HG02885 (cell line): ENCODE measurements around the gene GAL3ST3.
A peak's percentile ranks its signal among the peaks of the same experiment; 100 is the strongest.
"Not testable (repeated sequence)": the region's sequence is repeated elsewhere in the genome, so short reads cannot be mapped to it uniquely, and the experiment has no call there.

ENCODE experiments used
- ATAC-seq: cut with Tn5 transposase; IDR thresholded peaks from one replicate; pipeline ENCODE4 v1.9.1; 2021; ENCODE audit warnings: mild to moderate bottlenecking; ENCODE audit not compliant: unreplicated experiment, poor library complexity

The GAL3ST3 gene

GRCh38 chr11:66045177-66045639 lies 3.8 kb downstream of the GAL3ST3 start:
- ATAC-seq, result no peak

- ATAC-seq, result no peak
Observed at GRCh38 chr11:66044757-66045156, 4.2 kb downstream of the GAL3ST3 start.

DNA sequence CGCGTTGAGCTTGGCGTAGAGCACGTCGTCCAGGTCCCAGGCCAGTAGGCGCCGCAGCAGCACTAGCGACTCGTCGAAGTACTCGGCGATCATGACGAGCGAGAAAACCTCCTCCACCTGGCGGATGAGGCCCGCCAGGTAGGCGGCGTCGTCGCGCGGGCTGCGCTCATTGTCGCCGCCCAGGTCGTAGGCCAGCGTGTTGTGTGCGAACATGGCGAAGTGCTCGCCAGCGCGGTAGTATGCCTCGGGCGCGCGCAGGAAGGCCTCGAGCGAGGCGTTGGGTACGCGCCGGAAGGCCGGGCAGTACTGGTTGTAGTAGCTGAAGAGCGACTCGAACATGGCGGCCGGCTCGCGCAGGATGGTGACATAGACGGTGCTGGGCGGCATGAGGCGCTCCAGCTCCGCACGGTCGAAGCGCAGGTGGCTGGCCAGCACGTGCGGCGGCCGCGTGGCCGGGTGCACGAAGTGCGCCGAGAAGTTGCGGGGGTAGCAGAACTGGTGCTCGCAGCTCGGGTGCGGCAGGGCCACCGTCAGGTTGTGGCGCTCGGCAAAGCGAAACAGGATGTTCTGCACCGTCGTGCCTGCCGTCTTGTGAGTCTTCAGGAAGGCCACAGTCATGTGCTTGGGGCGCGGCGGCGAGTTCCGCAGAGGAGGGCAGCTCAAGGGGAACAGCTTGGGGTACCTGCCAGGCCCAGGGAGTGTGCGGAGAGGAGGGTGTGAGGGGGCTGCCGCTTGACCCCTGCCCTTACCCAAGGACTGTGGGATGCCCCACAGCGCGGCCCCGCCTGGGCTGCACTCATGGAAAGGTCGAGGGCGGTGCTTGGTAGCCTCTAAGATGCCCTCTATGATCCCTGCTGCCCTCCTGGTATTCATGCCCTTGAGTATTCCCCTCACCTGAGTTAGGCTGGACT lies 5.7 kb downstream of the GAL3ST3 start:
- no peak for ATAC-seq

DNA sequence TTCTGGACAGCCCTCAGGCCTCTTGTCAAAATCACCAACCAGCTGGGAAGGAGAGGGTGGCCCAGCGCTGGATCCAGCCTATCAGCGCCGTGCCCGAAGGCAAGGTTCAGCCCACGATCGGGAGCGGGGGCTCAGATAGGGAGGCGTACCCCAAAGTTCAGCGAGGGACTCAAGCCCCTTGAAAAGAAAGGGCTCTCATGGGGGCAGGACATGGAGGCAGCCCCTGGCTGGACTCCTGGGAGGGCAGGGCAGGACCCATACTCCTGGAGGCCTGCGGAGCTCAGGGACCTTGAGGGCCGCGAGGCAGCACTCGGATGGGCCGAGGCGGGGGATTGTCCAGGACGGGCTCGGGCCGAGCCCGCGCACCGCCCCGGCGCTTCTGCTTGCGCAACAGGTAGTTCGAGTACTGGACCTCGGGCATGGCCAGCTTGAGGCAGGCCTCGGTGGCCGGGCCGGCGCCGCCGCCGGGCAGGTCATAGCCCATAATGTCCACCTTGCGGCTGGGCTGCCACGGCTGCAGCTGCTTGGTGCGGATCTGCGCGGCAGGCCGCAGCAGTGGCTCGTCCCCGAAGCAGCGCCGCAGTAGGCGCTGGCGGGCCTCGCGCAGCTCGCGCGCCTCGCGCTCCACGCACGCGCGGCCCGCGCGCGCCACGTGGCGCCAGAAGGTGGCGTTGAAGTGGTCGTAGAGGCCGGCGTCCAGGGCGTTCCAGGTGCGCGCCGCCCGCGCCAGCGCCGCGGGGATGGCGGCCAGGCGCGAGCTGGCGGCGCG lies 6.5 kb downstream of the GAL3ST3 start:
- no peak for ATAC-seq

- ATAC-seq, result no peak
Observed at GRCh38 chr11:66039765-66040164, 9.2 kb downstream of the GAL3ST3 start.

- ATAC-seq, result no peak
Observed at GRCh38 chr11:66037327-66037726, 11.6 kb downstream of the GAL3ST3 start.

DNA sequence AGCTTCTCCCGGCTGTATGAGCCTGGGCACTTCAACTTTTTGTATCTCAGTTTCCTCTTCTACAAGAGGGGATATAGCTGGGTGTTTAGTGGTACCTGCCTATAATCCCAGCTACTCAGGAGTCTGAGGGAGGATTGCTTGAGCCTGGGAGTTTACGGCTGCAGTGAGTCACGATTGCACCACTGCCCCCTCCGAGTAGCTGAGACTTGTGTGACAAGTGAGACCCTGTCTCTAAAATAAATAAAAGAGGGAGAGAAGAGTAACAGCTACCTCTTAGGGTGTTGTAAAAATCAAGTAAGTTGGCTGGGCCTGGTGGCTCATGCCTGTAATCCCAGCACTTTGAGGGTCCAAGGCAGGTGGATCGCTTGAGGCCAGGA lies 12.6 kb downstream of the GAL3ST3 start:
- ATAC-seq, result no peak

- ATAC-seq, result no peak
Observed at GRCh38 chr11:66035653-66036333, 13.2 kb downstream of the GAL3ST3 start.

DNA sequence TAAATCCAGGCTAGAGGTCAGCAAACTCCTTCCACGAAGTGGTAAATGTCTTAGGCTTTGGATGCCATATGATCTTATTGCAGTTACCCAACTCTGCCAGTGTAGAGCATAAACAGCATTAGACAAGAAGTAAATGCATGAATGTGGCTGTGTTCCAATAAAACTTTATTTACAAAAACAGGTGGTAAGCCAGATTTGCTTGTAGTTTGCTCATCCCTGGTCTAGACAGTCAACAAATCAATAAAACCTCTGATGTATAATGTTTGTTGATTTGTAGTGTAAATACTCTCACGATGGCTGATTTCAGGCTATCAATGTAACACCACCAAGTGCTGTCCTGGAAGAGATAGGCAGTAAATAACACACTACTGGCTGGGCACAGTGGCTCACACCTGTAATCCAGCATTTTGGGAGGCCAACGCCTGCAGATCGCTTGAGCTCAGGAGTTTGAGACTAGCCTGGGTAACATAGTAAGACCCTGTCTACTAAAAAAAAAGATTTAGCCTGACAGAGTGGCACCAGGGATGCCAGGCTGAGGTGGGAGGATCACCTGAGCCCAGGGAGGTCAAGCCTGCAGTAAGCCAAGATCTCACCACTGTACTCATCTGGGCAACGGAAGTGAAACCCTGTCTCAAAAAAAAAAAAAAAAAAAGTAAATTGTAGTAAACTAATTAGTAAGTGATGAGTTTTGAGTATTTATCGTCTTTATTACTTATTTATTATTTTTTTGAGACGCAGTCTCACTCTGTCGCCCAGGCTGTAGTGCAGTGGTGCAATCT lies 15.8 kb downstream of the GAL3ST3 start:
- no peak for ATAC-seq

DNA sequence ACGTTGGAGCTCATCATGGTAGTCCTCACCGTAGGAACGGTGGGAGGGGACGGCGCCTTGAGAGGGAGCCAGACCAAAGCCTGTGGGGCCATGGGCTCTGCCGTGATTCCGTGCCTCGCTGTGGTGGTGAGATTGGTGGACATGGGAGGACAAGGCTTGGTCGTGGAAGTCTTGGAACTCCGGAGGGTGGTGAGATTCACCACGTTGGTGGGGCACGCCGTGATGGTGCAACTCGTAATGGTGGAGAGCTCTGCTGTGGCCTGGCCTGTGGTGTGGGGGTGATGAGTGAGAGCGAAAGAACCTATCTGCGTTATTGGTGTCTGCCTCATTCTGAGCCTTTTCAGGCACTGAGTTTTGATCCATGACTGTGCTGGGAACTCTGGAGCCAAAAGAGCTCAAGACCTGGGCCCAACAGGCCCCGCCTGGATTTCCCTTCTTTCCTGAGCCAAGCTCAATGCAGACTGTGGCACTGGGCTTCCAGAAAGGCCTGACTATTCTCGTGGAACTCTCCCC lies 22.9 kb downstream of the GAL3ST3 start, which contains the start of gene CATSPER1:
CATSPER1 (minus strand) TSS at position 463 of the 513 bp plus-strand sequence; CDS start at position 363, 100 bp downstream.
- ATAC-seq, result no peak

GRCh38 chr11:66023186-66023440 lies 25.8 kb downstream of the GAL3ST3 start:
- not testable (repeated sequence) for ATAC-seq

DNA sequence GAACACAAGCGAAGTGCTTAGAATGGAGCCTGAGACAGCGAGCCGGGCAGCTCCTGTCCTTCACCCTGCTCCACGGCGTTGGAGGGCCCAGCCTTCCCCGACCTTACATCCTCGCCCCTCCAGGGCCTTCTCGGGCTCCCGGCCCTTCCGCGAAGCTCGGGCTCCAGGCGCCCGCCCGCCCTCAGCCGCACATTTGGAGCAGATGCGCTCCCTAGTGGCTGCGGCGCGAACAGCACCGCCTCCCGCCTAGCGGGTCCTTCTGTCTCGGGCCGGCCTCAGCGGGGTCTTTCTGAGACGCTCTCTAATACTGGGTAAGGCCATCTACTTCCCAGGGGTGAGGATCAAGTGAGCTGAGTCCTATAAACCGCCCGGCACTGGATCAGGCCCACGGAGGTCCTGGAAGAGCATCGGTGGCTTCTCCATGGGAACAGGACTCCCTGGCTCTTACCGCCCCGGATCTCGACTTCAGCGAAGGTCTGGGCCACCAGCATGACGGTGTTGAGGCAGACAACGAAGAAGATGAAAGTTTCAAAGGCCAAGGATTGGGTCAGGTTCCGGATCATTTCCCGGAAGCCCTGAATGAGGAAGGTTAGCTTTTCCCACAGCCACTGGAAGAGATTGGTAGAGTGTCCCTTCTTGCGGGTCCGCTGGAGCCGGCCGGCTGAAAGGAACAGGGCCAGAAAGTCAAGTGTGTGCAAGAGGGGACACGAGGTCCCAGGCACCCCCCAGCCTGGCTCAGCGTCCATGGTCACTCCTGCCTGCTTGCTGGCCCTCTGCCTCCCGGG lies 26.4 kb downstream of the GAL3ST3 start:
- ATAC-seq, result peak; percentile 46

DNA sequence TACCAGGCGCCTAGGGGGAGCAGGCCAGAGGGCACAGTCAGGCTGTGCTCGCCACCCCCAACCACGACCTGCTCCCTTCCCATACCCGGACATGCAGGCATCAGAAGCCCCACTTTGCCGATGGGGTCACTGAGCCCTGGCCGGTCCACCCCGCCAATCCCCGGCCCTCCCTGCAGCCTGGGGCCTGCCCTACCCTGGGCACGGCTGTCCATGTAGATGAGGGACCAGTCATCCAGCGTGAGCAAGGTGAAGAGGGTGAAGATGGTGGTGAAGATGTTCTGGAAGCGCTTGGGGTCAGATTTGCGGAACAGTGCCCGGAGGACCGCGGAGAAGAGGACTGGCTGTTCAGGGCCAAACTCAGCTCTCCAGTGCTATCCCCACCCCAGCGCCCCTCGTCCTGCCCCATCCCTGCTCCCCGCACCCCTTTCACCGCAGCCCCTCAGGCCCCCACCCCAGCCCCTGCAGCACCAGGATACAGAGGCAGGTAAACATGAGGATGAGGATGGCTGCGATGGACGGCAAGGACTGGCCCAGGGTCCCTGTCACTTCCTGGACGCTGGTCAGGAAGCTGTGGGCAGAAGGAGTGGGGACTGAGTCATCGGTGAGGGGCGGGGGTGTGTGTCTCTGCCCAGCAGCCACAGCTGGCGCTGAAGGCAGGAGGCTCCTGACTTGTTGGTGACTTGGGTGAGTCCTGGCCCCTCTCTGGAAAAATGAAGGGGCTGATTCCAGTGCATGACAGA lies 28.2 kb downstream of the GAL3ST3 start:
- ATAC-seq, result no peak

GRCh38 chr11:66020212-66020611 lies 28.7 kb downstream of the GAL3ST3 start:
- ATAC-seq, result no peak

DNA sequence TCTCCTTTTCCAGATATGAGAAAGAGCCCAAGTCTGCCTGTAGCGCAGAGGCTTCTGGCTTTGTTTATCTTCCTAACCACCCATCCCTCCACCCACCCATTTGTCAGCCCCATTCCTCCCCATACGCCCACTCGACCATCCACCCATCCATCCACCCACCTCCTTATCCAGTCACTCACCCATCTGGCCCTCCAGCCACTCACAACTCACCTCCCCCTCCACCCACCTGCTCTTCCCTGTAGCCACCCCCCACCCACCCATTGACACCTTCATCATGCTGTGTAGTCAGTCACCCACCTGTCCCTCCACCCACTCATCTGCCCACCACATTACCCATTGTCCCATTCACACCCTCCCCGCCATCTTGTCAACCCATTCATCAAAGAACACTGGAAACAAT lies 31.6 kb downstream of the GAL3ST3 start:
- ATAC-seq, result no peak

DNA sequence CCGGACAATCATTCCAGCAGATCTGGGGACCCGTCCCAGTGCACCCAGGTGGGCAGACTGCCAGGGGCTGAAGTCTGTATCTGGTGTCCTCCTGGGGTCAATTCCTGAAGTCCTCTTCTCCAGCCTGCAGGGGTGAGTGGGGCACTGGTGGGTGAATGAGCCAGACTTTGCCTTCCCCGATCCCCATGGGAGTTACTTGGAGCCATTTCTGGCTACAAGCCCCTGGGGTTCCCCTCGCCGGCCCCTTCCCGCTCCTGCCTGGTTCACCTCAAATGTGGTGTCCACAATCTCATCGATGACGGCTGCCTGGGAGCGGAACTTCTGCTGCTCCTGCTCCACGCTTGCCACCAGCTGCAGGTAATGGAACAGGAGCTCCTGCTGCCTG lies 32.2 kb downstream of the GAL3ST3 start:
- ATAC-seq, result no peak

DNA sequence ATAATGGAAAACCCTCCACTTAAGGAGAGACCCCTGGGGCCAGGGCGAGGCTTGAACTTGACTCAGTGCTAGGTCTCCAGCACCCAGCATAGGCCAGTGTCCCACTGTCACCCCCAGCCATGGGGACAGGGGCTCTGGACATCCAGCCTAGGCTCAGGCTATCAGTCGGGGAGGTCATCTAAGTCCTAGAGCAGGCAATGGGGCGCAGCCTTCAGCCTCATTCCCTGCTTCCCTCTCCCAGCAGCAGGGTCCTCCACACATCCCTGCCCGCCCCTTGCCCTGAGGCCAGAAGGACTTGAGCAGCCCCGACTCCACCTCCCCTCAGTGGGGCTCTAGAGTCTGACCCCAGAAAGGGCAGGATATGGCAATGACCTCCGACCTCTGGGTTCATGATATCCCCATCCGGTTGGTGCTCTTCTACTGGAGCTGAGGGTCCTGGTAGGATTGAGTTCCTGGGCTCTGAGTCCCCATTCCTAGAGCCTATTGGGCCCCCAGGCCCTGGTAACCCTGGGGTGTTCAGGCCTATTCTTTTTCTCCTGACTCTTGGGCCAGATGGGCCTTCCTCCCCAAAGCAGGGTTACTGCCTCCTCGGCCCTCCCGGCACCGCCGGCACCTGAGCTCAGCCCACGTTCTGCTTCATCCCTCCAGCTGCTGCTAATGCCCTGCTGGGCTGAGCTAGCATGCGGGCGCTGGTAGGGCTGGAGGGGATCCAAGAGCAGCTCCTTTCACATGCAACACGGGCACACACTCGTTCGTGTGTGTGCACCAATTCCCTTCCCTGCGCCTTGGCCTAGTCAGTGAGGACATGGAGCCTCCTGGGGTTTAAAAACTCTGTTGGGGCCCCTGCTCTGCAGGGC lies 32.8 kb downstream of the GAL3ST3 start:
- no peak for ATAC-seq

DNA sequence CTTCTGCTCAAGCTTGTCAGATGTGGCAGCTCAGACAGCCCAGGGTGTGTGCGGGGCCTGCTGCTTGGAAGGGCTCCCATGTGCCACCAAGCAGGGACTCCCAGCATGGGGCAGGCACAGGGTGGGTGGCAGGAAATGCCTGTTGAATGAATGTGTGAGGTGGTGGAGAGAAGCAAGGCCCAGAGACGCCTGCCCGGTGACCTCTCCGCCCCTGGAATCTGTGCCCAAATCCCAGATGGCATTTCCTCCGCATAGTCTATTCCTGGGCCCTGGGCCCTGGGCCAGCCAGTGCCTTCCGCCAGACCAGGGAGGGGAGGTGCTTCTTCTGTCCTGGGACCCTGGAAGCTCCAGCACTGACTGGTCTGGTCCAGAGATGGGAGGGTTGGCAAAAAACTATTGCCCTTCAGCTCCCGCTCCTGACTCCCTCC lies 33.5 kb downstream of the GAL3ST3 start:
- ATAC-seq, result no peak
